ENCODE data around the gene SLC24A3.
"Not testable (repeated sequence)": the region's sequence is repeated elsewhere in the genome, so short reads cannot be mapped to it uniquely, and the experiment has no call there.

Gene SLC24A3

DNA sequence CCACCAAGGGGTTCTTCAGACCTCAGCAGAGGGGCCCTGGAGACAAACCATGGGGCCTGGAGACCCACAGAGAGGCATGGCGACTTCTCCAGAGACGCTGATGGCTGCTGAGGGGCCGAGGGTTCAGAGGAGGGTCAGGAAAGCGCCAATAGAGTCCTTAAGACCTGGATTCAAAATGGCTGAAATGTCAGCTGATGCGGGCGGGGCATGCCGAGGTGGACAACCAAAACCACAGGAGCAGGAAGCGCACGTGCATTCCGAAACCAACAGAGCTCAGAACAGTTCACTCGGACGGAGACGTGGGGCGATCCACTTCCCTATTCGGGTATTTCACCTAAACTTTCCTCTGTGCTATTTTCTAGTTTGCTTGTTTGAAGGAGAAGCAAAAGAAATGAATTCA, 445.7 kb downstream of the SLC24A3 start:
- FAIRE-seq, result no peak

DNA sequence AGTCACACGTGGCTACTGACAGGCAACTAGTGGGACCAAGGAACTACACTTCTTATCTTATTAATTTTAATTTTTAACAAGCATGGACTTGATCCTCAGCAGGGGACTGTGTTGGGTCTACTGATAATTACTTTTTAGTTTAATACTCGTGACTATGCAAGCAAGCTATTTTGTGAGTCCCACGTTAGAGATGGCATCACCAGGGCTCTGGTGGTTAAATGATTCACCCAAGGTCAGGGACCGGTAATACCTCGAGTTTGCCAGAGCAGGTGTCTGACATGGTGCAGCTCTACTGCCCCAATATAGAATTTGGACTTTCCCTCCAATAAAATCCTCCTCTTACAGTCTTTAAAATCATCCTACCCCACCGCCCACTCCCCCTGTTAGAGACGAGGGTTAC, 447.0 kb downstream of the SLC24A3 start:
- FAIRE-seq, result no peak

DNA sequence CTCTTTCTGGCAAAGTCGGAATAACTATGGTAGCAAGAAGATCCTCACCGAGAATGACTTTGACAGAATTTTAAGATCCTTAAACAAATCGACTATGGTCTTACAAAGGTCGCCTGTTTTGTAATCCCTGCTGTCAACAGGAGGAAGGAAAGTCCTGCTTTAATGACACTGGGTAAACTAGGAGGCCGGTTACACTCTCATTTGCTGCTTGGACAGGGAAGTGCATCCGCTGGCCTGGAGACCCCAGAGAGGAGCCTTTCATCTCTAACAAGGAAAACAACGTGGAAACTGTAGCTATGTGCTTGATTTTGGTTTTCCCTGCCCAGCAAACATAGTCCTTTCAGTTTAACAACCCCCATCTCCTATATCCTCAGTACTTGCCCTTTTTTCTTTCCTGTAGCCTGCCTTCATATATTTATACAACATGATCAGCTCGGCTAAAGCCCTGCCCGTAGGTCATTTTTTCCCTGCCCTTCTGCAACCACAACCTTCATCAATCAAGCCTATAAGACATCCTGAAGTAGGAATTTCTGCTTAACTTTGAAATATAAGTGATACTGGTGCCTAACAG, 448.5 kb downstream of the SLC24A3 start:
- no peak for FAIRE-seq

DNA sequence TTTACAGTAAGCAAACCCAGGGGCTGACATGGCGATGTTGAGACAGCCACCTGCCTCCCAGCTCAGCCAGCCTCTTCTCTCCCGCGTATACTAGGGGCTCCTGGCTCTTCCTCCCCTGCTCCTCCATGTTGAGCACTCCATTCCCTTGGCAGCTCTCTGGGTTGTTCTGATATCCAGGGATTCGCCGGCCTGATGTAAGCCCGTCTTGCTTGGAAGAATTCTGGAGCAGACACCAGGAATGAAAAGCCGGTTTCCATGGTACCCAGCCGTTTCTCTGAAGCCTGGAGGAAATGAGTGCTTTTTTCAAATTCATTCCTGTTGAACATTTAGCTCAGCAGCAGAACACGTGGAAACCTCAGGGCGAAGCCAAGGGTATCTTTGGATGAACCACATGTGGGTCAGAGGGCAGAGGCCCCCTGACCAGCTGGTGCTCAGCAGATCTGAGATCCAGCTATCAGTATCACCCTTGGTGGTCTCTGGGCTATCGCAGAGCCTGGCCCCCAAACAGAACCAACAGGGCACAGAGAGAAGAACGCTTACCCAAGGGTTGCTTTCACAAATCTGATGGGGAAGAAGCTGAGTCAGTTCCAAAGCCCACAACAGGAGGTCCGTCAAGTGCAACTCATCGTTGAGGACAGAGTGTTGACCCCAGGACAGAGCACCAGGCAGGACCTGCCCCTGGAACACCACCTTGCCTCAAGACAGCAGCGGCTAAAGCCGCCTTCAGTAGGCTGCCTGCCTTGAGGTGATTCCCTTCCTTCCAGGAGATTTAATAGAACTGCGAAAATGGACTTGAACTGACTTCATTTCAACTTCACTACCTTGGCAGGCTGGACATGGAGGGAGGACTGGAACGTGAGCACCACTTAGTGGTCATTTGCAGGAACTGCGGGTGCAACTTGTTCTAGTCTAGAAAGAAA, 449.5 kb downstream of the SLC24A3 start:
- peak; percentile 65 for FAIRE-seq

DNA sequence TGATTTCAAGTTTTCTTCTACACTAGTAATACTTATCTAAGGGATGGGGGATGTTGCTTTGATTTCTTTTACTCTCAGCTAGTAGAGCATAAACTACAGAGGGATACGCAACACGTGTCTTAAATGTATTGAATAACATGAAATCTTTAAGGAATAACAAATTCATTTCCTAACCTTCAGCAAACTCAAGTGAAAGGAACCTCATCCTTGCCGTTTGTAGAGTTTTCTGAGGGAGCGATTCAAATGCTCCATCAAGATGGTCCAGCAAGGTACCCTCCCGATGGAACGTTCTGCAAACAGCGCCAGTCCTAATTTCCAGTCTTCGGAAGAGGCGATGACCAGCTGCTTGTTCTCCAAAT, 450.2 kb downstream of the SLC24A3 start:
- FAIRE-seq, result no peak

DNA sequence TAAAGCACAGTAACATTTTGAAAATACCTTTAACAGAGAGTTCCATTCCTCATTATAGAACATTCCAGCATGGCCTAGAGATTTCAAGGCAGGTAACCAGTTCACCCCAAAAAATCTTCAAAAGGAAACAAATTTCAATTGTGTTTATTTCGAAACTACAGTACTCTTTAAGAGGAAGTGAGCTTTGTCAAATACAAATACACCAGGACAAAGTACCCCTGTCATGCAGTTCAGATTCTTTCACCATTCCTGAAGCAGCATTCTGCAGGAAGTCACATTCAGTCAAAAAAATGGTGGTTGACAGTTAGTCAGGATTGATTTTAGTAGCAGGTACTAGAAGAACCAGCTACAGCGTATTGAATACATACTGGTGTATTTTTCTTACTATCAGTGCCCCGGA, 456.0 kb downstream of the SLC24A3 start:
- FAIRE-seq, result no peak

DNA sequence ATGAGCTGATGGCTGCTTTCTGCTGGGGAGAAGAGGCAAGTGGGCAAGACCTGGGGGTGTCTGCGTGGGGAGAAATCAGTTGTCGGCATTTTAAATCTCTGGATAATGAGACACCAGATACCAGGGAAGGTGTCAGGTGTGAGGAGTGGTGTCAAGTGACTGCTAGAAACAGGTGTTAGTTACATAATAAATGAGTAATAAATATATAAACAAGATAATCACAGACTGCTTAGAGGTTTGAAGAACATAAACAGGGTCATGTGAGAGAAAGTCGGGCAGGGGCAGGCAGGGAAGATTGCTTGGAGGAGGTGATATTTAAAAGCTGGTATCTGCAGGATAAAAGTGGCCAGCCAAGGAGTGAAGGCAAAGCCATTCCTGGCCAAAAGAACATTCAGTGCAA, 458.4 kb downstream of the SLC24A3 start:
- no peak for FAIRE-seq

DNA sequence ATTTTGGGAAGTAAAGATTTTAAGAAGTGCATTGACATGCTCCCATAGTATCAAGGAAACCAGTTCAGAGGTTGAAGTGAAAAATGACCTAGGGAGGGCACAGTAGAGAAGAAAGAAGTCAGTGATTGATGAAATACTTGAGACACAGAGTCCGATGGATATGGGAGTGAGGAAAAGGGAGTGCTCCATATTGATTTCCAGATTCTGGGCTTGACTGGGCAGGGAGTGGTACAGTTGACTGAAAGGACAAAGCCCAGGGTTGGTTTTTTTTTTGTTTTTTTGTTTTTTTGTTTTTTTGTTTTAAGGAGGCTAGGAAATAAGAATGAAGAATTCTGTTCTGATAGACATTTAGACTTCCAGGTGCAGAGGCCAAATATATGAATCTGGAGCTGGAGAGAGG, 458.9 kb downstream of the SLC24A3 start:
- FAIRE-seq, result no peak

DNA sequence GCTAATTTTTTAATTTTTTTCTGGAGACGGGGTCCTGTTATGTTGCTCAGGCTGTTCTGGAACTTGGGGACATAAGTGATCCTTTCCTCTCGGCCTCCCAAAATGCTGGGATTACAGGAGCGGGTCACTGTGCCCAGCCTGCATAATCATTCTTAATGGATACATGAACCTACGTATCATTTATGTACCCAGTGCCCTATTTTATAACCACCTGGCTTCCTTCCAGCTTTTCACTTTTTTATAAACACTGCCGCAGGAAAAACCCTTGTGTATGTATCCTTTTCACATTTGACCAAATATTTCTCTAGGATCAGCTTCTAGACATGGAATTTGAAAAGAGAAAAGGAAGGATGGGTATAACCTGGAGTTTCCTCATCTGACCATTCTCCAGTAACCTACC, 460.1 kb downstream of the SLC24A3 start:
- no peak for FAIRE-seq

DNA sequence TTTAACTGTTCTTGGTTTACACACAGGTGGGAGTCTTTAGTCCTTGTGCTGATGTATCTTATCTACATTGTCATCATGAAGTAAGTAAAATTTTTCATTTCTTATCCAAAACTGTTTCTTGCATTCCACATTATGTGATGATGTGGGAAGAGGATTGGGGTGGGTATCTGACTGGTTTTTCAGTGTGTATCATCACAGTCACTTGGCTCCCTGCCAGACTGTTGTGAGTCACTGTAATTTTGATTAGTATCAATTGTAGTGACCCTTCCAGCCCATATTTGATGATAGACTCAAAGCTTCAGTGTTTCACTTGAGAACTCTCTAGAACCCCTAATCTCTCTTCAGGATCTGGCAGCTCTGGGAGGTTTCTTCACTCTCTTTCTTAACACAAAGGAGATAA, 461.1 kb downstream of the SLC24A3 start:
- no peak for FAIRE-seq

DNA sequence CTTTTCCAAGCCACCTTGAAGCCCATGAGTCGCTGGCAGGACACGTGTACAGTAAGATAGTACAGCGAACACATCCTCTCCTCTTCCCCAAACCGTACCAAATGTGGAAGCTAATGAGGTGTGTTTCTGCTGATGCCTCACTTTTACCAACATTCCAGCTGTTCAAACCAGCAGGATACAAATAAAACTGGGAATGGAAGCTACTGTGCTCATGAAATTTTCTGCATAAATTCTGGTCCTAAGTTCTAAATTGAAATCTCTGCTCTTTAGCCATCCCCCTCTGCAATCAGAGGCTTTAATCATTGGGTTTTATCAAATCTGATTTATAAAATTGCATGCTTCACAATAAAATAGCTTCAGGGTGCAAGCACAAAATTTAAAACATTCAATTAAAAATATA, 463.8 kb downstream of the SLC24A3 start:
- FAIRE-seq, result no peak

DNA sequence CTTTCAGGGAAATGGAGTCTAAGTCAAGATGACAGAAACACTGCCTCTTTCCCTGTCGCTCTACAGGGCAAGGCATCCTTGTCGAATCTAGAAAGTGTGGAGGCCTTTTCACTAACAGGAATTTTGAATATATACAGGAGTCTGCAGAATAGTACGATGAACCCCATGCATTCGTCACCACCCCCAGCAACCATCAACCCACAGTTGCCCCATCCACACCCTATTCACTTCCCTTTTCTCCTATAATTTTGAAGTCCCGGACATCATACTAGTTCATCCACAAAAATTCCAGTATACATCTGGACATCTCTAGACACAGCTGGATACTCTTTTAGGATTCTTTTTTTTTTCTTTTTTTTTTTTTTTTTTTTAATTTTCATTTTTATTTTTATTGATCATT, 464.9 kb downstream of the SLC24A3 start:
- FAIRE-seq, result no peak

DNA sequence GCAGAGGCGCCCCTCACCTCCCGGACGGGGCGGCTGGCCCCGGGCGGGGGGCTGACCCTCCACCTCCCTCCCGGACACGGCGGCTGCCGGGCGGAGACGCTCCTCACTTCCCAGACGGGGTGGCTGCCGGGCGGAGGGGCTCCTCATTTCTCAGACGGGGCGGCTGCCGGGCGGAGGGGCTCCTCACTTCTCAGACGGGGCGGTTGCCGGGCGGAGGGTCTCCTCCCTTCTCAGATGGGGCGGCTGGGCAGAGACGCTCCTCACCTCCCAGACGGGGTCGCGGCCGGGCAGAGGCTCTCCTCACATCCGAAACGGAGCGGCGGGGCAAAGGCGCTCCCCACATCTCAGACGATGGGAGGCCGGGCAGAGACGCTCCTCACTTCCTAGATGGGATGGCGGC, 466.1 kb downstream of the SLC24A3 start:
- not testable (repeated sequence) for FAIRE-seq

DNA sequence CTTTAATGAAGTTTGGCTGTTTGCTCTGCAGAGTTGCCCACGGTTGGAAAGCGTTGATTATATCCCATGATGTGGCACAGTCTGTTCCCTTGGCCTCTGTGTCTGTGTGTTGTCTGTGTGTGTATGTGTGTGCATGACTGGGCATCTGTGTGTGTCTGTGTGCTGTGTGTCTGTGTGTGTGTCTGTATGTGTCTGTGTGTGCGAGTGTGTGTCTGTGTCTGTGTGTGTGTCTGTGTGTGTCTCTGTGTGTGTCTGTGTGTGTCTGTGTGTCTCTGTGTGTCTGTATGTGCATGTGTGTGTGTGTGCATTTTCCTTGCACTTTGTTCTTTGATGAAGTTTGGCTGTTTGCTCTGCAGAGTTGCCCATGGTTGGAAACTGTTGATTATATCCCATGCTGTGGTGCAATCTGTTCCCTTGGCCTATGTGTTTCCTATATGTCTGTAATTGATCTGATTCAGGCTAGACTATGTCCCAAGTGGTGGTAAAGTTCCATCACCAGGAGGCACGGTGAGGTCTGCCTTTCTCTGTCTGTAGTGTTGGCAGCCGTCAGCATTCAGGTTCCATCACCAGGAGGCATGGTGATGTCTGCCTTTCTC, 467.6 kb downstream of the SLC24A3 start:
- no peak for FAIRE-seq

DNA sequence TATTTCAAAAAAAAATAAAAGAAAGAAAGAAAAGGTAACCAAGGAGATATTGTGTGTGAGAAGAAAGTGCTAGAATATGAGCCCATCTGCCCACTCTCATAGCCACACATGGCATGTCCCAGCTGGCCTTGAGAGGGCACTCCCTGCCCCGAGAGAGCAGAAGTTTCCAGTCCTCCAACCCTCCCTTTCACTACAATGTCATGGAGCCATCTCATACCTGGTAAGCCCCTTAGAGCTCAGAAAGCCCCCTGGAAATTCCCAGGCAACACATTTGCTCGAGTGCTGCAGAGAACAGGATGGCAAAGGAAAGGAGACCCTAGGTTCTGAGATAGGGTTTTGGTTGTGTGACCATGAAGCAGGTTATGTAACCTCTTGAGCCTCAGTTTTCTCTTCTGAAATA, 469.8 kb downstream of the SLC24A3 start:
- no peak for FAIRE-seq

DNA sequence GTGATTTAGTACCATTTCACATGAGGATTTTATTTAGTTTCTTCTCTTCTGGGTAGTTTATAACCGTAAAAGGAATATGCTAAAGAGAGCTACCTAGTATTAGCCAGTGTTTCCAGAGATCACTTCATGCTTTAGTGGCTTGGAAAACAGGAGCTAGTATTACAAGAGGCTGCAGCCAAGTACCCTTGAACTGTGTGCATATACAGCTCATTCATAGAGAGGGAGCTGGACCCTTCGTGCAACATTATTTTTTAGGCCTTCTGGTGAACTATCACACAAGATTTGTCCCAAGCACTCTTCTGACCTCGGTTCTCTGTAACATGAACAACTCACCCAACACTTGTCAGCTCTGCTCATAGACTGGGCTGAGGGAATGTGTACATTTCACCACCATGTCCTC, 470.7 kb downstream of the SLC24A3 start:
- no peak for FAIRE-seq

DNA sequence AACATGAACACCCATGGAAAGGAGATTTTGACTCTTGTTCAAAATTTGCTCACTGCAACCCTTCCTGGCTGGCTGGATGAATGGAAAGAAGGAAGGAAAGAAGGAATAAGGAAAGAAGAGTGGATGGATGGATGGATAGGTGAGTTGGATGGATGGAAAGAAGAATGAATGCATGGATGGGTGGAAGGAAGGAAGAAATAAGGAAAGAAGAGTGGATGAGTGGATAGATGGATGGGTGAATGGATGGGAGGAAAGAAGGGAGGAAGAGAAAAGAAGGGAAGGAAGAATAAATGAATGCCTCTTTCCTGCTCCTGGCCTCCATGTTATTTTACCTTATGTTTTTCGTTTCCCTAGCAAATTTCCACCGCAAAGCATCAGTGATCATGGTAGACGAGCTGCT, 471.4 kb downstream of the SLC24A3 start:
- no peak for FAIRE-seq

DNA sequence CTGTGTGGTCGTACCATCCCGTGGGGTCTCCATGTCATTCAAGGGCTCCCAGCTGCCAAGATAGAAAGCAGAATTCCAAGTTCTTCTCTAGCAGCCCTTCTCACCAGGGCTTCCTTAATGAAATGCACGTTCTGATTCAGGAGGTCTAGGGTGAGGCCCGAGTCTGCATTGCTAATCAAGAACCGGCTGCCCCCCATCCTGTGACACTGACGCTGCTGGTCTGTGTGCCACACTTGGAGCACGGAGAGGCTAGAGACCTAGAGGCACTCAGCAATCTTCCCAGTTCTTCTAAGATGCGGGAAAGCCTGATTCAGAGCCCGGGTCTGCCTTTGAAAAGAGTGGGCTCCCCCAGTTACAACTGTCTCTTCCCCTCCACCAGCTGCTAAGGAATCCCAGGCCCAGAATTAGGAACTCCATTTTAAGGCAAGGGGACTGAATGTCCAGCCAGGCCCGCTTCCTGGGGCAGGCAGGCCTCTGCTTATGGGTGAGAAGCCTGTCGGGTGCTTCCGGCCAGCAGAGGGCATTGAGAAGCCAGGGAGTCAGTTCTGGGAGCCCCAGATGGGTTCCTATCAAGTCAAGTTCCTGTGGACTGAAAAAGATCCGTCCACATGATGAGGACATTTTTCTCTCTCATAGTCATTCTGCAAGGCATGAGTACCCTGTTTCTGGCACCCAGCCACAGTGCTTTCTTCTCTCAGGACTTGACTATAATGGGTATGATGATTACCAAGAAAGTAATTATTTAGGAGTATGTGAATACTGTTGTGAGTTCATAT, 475.8 kb downstream of the SLC24A3 start:
- FAIRE-seq, result no peak

DNA sequence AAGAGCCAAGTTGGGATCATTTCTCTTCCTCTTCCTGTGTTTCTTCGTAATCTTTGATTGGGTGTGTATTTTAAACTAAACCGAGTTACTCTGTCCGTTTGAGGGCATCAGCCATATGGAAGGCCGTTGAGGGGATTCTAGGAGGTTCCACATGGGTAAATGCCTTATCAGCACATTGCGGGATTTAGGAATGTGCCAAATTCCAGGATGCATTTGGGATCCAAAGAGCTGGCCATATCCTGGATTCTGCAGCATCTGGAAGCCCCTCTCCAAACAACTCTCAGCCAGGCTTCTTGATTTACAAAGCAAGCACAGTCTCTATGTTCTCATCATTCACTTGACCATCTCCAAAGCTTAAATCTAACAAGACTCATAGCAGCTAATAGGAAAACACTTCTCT, 478.0 kb downstream of the SLC24A3 start:
- no peak for FAIRE-seq

DNA sequence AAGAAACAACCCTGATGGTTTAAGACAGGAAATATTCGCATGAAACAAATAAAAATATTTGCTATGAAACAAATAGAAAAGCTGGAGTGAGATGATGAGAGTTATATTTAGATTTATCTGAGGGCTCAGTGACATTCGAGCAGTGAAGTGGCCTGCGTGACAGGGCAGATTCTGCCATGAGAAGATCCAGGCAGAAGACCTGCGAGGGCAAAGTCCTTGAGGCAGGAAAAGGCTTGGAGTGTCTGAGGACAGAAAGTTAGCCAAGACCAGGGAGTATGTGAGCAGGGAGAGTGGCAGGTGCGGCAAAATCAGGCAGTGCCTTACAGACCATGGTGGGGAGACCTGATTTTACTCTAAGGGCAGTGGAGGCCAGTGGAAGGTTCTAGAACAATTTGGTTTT, 478.7 kb downstream of the SLC24A3 start:
- FAIRE-seq, result no peak

DNA sequence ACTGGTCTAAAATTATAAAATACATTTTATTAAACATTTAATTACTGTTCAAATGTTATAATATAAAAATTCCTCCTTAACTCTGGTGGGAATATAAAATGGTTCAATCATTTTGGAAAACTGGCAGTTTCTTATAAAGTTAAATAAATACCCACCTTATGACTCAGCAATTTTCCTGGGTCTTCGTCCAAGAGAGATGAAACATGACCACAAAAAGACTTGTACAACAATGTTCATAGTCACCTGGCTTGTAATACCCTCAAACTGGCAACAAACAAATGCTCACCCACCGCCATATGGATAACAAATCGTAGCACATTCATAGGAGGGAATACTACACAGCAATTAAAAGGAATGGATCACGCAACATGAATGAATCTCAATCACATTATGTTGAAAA, 479.7 kb downstream of the SLC24A3 start:
- no peak for FAIRE-seq

DNA sequence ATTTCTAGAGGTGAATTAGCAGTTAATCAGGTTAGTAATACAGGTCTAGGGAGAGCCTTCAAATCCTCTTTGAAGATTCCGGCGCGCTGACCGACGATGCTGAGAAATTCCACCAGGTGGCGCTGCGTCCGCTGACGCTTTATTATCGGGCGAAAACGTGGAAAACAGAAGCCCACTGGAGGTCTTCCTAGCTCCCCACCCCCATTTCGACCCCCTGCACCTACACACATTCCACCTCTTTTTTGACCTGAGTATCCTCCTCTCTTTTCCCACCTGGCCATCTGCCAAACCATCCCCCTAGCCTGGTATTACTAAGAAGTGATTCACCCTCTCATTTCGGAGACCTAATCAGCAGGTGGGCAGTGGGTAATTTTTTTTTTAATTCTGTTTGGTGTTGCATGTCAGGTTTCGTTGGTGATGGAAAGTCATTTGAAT, 480.3 kb downstream of the SLC24A3 start:
- no peak for FAIRE-seq

DNA sequence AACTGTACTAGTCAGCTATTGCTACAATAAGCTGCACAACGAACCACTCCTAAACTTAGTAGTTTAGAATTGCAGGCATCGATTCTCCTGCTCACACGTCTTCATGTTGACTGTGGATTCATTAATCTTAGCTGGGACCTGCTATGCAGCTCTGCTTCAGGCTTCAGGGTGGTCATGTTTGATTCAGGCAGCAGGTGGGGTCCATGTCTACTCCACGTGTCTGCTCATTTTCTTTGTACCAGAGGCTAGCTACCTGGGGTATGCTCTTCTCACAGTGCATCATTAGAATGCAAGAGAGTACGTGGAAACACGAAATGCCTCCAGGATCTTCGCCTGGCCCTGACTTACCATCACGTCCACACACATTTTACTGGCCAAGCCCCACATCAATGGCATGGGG, 481.1 kb downstream of the SLC24A3 start:
- FAIRE-seq, result no peak

DNA sequence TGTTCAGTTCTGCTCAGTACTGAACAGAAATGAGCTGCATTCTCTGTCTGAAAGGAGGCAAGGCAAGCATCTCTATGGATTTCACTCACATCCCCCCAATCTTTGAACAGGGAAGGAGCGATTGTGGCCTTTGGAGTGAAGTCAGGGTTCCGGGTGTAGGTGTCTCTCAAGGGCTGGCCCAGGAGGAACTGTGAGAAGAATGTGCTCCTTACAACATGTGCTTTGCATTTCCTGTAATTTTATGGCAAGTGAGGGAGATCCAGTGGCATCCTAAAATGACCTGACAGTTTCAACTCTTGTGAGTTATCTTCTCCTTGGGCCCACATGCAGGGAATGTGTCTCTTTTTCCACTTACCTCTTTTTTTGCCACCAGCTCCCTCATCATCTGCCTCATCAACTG, 482.6 kb downstream of the SLC24A3 start:
- no peak for FAIRE-seq
